Fibroblast of the aortic adventitia (primary cell): ENCODE results near the gene SCAPER. TPM values are rescaled to one million over a fixed set of nuclear protein-coding genes. Genes with fewer than 3 reads are reported as not detected.

Source experiments
- DNase-seq: peaks from one replicate; pipeline ENCODE4 v3.0.0-alpha.2; 2010; ENCODE audit warnings: low read depth
- H3K4me3 ChIP-seq: 2 replicates; pipeline ENCODE4 v1.5.1; 2011; ENCODE audit warnings: low read depth, mild to moderate bottlenecking, control low read depth, low read length, moderate library complexity
- total RNA-seq: library from RNA; depleted of rRNA; stranded (reverse); fragments of >200 nt; gene quantifications from 2 replicates; pipeline ENCODE4 v1.2.3, GENCODE V29; 2012; ENCODE audit warnings: low replicate concordance
- TF ChIP-seq, protein P1 (sequence below): IDR thresholded peaks from 2 replicates; pipeline ENCODE4 v1.5.1; 2011; ENCODE audit warnings: mild to moderate bottlenecking, low read length, control low read depth, inconsistent platforms; ENCODE audit not compliant: insufficient read depth

Gene SCAPER
- total RNA-seq, 1 donor = 16.3 TPM

DNA sequence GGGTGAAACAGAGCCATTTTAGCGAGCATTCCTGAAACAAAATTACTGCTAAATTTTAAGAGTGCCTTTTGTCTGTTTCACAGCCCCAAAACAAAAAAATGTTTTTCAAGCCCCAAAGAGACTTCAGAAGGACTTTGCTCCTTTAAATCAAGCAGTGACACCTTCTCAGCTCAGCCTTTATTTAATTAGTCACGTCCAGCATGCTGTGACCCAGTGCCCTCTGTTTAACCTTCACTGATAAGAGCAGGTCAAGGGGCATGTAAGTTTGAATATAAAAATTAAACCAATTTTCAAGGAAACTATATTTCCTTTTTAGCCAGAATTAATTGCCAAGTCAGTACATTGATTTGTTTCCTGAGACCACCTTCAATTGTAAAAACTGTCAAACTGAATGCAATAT lies 527.9 kb downstream of the SCAPER start:
- DNase-seq = no peak
- TF ChIP-seq, protein P1, sequence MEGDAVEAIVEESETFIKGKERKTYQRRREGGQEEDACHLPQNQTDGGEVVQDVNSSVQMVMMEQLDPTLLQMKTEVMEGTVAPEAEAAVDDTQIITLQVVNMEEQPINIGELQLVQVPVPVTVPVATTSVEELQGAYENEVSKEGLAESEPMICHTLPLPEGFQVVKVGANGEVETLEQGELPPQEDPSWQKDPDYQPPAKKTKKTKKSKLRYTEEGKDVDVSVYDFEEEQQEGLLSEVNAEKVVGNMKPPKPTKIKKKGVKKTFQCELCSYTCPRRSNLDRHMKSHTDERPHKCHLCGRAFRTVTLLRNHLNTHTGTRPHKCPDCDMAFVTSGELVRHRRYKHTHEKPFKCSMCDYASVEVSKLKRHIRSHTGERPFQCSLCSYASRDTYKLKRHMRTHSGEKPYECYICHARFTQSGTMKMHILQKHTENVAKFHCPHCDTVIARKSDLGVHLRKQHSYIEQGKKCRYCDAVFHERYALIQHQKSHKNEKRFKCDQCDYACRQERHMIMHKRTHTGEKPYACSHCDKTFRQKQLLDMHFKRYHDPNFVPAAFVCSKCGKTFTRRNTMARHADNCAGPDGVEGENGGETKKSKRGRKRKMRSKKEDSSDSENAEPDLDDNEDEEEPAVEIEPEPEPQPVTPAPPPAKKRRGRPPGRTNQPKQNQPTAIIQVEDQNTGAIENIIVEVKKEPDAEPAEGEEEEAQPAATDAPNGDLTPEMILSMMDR = no peak
- H3K4me3 ChIP-seq = no peak overlapping the region

- TF ChIP-seq, protein P1 = no peak
- no peak for DNase-seq
- no peak overlapping the region for H3K4me3 ChIP-seq
Observed at GRCh38 chr15:76376816-76377215, 528.3 kb downstream of the SCAPER start.

DNA sequence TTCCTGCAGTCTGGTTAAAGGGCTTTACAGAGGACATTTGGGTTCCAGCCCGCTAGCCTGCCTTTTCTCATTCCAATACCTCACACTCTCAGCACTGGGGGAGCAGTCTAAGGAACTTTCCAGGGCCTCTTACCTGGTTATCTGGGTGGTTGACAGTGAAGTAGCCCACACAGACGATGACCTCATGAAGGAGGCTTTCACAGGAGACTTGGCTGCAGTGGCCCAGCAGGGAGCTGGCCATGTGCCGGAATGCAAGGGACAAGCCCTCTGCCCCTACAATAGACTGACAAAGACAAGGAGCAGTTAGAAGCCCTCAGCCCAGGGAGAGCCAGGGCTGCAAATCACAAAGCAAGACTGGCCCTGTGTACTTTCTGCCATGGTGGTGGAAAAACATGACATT lies 529.1 kb downstream of the SCAPER start:
- no peak for DNase-seq
- TF ChIP-seq, protein P1 = no peak
- no peak overlapping the region for H3K4me3 ChIP-seq

DNA sequence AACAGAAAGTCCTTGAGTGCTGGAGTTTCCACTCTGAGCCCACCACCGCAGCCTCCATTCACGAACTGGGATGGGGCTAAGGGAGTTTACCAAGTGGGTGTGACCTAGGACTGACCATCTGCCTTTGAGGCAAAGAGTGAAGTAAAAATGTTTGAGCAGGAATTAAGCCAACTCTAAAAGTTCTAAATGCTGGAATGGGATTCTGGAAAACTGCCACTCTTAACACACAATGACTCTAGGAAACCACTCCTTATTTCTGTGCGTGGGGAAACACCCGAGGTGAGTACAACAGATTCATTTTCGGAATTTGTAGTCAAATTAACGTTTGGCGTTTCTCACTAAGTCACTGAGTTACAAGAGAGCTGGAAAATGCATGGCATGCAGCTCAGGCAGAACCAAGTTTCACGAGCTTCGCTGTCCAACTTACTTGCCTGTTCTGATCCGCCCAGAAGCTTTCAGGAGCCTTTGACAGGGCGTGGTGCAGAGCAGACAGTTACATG lies 537.0 kb downstream of the SCAPER start:
- TF ChIP-seq, protein P1 = no peak
- peak; percentile 81 for DNase-seq
- H3K4me3 ChIP-seq = peak overlapping the region; percentile 14

- H3K4me3 ChIP-seq = no peak overlapping the region
Observed at GRCh38 chr15:76366714-76367113, 538.4 kb downstream of the SCAPER start.

GRCh38 chr15:76363251-76363650 lies 541.9 kb downstream of the SCAPER start:
- no peak for DNase-seq
- TF ChIP-seq, protein P1 = no peak
- no peak overlapping the region for H3K4me3 ChIP-seq

More at GRCh38 chr15:76366714-76367113, 538.4 kb downstream of the SCAPER start:
- TF ChIP-seq, protein P1 = no peak
- DNase-seq = no peak

GRCh38 chr15:76360416-76360815 lies 544.7 kb downstream of the SCAPER start:
- no peak for DNase-seq
- TF ChIP-seq, protein P1 = no peak

More at GRCh38 chr15:76360416-76360815, 544.7 kb downstream of the SCAPER start:
- no peak overlapping the region for H3K4me3 ChIP-seq
